Measurements from ENCODE around the gene SIAH1. TPM values are rescaled to one million over a fixed set of nuclear protein-coding genes. Genes with fewer than 3 reads are reported as not detected.

SIAH1 gene
- total and polyA plus RNA-seq, 10 of the 15 experiments (the other 5 are each of a cell fraction or from before 2014, with no cell fraction given) = 5.1 to 21.1 (median 13.9) TPM

- no peak for FAIRE-seq
- in situ Hi-C loops (cut with MboI) = no loop called here
- RAD21 ChIA-PET (ENCODE audit: unreplicated experiment) = interaction anchor here (0.6 to 4.4 kb wide), 8 partner anchors 14 to 240 kb away, joined by 3 to 30 read pairs (median 4); no protein-coding TSS in a partner anchor
Measured at GRCh38 chr16:48383009-48383876, 2.0 kb downstream of the SIAH1 start.

More at GRCh38 chr16:48383009-48383876, 2.0 kb downstream of the SIAH1 start:
- WGBS (ENCODE audit: insufficient coverage, insufficient replicate concordance, low lambda C conversion rate, missing lambda C conversion rate) = 71% methylated on average over 6 of the region's 6 CpGs
- peak overlapping the region; percentile 93 for H3K4me3 ChIP-seq
- no peak for ATAC-seq
- H3K79me2 ChIP-seq (ENCODE audit: control insufficient read depth, insufficient read depth, low read length) = peaks cover 62% of the 10 kb centered on the region
- BruUV-seq (replicated peaks) = no TSS peak
- ChIA-PET POLR2A (interaction anchor here (0.6 to 1.5 kb wide), 9 partner anchors 9 to 65 kb away, joined by 3 to 9 read pairs (median 3); no protein-coding TSS in a partner anchor), SMC1A (ENCODE audit: uncharacterized antibody, unreplicated experiment) (interaction anchor here (0.7 to 12.1 kb wide), 9 partner anchors 10 to 240 kb away, joined by 3 to 112 read pairs (median 4); no protein-coding TSS in a partner anchor), CTCF (interaction anchor here (0.8 to 2.4 kb wide), 7 partner anchors 15 to 242 kb away, joined by 3 to 14 read pairs (median 5); no protein-coding TSS in a partner anchor)
- TF ChIP-seq SRF (IDR thresholded peaks at IDR 0.05; ENCODE audit: low read depth in 2 of 2, low read length in 2 of 2) (no peak), BRCA1 (IDR thresholded peaks at IDR 0.05; ENCODE audit: low read depth, low read length) (no peak), CEBPB (IDR thresholded peaks at IDR 0.05; ENCODE audit: borderline replicate concordance in 1 of 2, low read depth in 2 of 2, low read length in 2 of 2) (no peak), GATAD2B (conservative IDR thresholded peaks at IDR 0.05; ENCODE audit: low read depth) (no peak), ATF3 (IDR thresholded peaks at IDR 0.05; ENCODE audit: borderline replicate concordance, extremely low read depth, low read depth, low read length) (no peak), ATF7 (IDR thresholded peaks at IDR 0.05; ENCODE audit: low read depth) (no peak), TCF3 (IDR thresholded peaks at IDR 0.05; ENCODE audit: borderline replicate concordance, insufficient read depth, low read depth, low read length) (no peak), KAT2A (conservative IDR thresholded peaks at IDR 0.05; ENCODE audit: control insufficient read depth, low read depth, low read length) (no peak), FOXM1 (IDR thresholded peaks at IDR 0.05; ENCODE audit: low read depth, low read length) (no peak), TCF7 (IDR thresholded peaks at IDR 0.05; ENCODE audit: borderline replicate concordance) (no peak), SREBF1 (IDR thresholded peaks at IDR 0.05; ENCODE audit: low read length) (no peak), IRF3 (IDR thresholded peaks at IDR 0.05) (no peak), ESRRA (IDR thresholded peaks at IDR 0.05; ENCODE audit: low read length) (no peak), BCL3 (IDR thresholded peaks at IDR 0.05; ENCODE audit: borderline replicate concordance, insufficient read depth, low read depth, low read length, poor library complexity, severe bottlenecking) (no peak), SREBF2 (IDR thresholded peaks at IDR 0.05; ENCODE audit: low read length) (no peak), YY1 (IDR thresholded peaks at IDR 0.05; ENCODE audit: low read depth, low read length) (no peak), CBX3 (IDR thresholded peaks at IDR 0.05; ENCODE audit: borderline replicate concordance, low read depth) (no peak), E2F4 (IDR thresholded peaks at IDR 0.05; ENCODE audit: low read depth, low read length) (no peak), BHLHE40 (IDR thresholded peaks at IDR 0.05; ENCODE audit: borderline replicate concordance in 1 of 2, low read depth in 2 of 2, low read length in 1 of 2) (no peak)
- no peaks in the 10 kb centered on the region for H3K36me3 ChIP-seq (ENCODE audit: control insufficient read depth in 2 of 2, insufficient read depth in 2 of 2, low read length in 1 of 2)
- H3K27me3 ChIP-seq (replicated peaks in 1 of 2; ENCODE audit: control insufficient read depth in 2 of 2, insufficient read depth in 2 of 2, low read length in 1 of 2) = no peaks in the 10 kb centered on the region
- H3K9ac ChIP-seq (ENCODE audit: control insufficient read depth, insufficient read depth, low read length) = peak overlapping the region; percentile 71
- H4K20me1 ChIP-seq (ENCODE audit: control insufficient read depth, insufficient read depth) = no peaks in the 10 kb centered on the region
- H2AFZ ChIP-seq (ENCODE audit: control insufficient read depth, low read depth, low read length) = no peak overlapping the region
- intact Hi-C loops (cut with micrococcal nuclease; ENCODE audit: unreplicated experiment) = no loop called here
- no peaks in the 10 kb centered on the region for H3K9me3 ChIP-seq (replicated peaks; ENCODE audit: control insufficient read depth, insufficient read depth, low read length)
- no peak for DNase-seq (ENCODE audit: low read depth, low spot score)
- no peaks in the 10 kb centered on the region; the same call in 1 of the 2 replicates for H3K4me1 ChIP-seq (ENCODE audit: control insufficient read depth, insufficient read depth, low read length)
- H3K27ac ChIP-seq (ENCODE audit: control insufficient read depth, insufficient read depth) = no peak overlapping the region; the same call in 1 of the 2 replicates
- H3K4me2 ChIP-seq (ENCODE audit: control insufficient read depth, insufficient read depth) = peak overlapping the region; percentile 73

All from GM12878 (cell line).